ENCODE results near the gene KISS1.

KISS1 gene

DNA sequence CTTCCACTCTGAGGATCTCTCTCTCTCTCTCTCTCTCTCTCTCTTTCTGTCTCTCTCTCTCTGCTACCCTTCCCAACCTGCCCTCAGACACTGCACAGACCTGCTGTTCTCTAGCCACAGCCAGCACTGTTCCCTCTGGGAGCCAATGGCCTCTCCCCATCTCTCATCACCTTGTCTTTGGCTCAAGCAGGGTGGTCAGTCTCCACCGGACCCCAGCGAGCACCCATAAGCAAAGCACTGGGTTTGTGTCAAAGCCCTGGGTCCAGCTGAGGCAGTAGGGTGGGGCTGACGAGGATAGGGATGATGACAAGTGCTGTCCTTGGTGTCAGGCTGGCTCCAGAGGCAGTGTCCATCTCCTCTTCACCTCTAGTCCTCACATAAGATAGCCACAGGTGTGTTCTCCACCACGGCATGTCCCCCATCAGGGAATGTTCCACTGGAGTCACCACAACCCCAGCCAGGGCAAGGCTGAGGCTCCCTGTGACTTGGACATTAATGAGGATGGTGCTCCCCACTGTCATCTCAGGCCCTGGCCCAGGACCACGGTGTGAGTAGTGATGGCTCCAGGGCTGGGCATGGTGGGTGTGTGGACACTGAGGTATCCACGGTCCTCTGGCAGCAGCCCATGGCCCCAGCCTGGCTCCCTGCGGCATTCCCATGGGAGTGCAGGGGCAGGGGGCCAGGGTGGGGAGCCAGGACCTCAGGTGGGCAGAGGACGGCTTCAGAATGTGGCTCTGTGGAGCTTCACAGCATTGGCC, 25.9 kb upstream of the KISS1 start:
- H3K27ac ChIP-seq (ENCODE audit: low read depth, low read length, poor library complexity, severe bottlenecking) = no peak overlapping the region
- H3K36me3 ChIP-seq (ENCODE audit: insufficient read depth, low read length) = no peaks in the 10 kb centered on the region
- H3K79me2 ChIP-seq (ENCODE audit: insufficient read depth, low read length) = no peaks in the 10 kb centered on the region
- no peak overlapping the region for H3K9ac ChIP-seq (ENCODE audit: low read length)
- H3K9me2 ChIP-seq (ENCODE audit: low read depth, low read length) = no peaks in the 10 kb centered on the region
- H4K20me1 ChIP-seq (ENCODE audit: insufficient read depth, low read length) = no peaks in the 10 kb centered on the region
- no peaks in the 10 kb centered on the region for H3K9me3 ChIP-seq (ENCODE audit: low read length)
- 0 out of 2 replicates have a peak, but pooled peaks cover 6% of the 10 kb centered on the region for H3K27me3 ChIP-seq (ENCODE audit: insufficient read depth, low read length)
- H2AFZ ChIP-seq (ENCODE audit: low read length) = no peak overlapping the region
- no peak overlapping the region for H3K4me3 ChIP-seq (ENCODE audit: low read depth, low read length, poor library complexity, severe bottlenecking)
- no peak for TF ChIP-seq EZH2 (IDR thresholded peaks at IDR 0.05; ENCODE audit: borderline replicate concordance, low read length)
- TF ChIP-seq, protein P1, sequence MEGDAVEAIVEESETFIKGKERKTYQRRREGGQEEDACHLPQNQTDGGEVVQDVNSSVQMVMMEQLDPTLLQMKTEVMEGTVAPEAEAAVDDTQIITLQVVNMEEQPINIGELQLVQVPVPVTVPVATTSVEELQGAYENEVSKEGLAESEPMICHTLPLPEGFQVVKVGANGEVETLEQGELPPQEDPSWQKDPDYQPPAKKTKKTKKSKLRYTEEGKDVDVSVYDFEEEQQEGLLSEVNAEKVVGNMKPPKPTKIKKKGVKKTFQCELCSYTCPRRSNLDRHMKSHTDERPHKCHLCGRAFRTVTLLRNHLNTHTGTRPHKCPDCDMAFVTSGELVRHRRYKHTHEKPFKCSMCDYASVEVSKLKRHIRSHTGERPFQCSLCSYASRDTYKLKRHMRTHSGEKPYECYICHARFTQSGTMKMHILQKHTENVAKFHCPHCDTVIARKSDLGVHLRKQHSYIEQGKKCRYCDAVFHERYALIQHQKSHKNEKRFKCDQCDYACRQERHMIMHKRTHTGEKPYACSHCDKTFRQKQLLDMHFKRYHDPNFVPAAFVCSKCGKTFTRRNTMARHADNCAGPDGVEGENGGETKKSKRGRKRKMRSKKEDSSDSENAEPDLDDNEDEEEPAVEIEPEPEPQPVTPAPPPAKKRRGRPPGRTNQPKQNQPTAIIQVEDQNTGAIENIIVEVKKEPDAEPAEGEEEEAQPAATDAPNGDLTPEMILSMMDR (IDR thresholded peaks at IDR 0.05; ENCODE audit: low read length) = no peak
- no peaks in the 10 kb centered on the region for H3F3A ChIP-seq (ENCODE audit: insufficient read depth, low read length)
- H3K4me2 ChIP-seq (ENCODE audit: low read length) = no peak overlapping the region
- H3K4me1 ChIP-seq (ENCODE audit: insufficient read depth, low read length, severe bottlenecking) = no peaks in the 10 kb centered on the region

DNA sequence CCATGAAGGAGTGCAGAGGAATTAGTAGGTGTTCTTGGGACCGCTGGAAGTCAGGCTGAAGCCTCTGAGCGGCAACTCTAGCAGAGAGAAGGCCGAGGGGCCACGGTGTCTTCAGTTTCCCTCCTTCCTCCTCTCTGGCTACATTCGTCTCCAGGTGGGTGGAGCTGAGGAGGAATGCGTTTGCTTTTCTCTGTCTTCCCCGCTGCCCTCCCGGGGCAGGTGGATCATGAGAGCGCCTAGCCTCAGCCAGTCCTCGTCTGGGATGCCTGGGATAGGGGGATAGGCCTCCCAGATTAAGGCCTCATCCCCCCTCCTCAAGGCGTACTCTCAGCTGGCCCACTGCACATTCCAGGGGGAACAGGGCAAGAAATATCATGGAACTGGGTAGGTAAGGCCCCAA, 25.0 kb upstream of the KISS1 start:
- no peaks in the 10 kb centered on the region for H4K20me1 ChIP-seq (ENCODE audit: insufficient read depth, low read length)
- H3K27me3 ChIP-seq (ENCODE audit: insufficient read depth, low read length) = no peaks in the 10 kb centered on the region
- H2AFZ ChIP-seq (ENCODE audit: low read length) = no peak overlapping the region
- H3F3A ChIP-seq (ENCODE audit: insufficient read depth, low read length) = no peaks in the 10 kb centered on the region
- H3K9me2 ChIP-seq (ENCODE audit: low read depth, low read length) = no peaks in the 10 kb centered on the region
- H3K9me3 ChIP-seq (ENCODE audit: low read length) = no peaks in the 10 kb centered on the region
- H3K27ac ChIP-seq (ENCODE audit: low read depth, low read length, poor library complexity, severe bottlenecking) = no peak overlapping the region
- H3K36me3 ChIP-seq (ENCODE audit: insufficient read depth, low read length) = no peaks in the 10 kb centered on the region
- H3K9ac ChIP-seq (ENCODE audit: low read length) = no peak overlapping the region
- no peak overlapping the region for H3K4me3 ChIP-seq (ENCODE audit: low read depth, low read length, poor library complexity, severe bottlenecking)
- H3K4me2 ChIP-seq (ENCODE audit: low read length) = no peak overlapping the region
- no peaks in the 10 kb centered on the region for H3K4me1 ChIP-seq (ENCODE audit: insufficient read depth, low read length, severe bottlenecking)
- TF ChIP-seq EZH2 (IDR thresholded peaks at IDR 0.05; ENCODE audit: borderline replicate concordance, low read length) = no peak
- TF ChIP-seq, protein P1 (IDR thresholded peaks at IDR 0.05; ENCODE audit: low read length) = no peak
- H3K79me2 ChIP-seq (ENCODE audit: insufficient read depth, low read length) = no peaks in the 10 kb centered on the region

DNA sequence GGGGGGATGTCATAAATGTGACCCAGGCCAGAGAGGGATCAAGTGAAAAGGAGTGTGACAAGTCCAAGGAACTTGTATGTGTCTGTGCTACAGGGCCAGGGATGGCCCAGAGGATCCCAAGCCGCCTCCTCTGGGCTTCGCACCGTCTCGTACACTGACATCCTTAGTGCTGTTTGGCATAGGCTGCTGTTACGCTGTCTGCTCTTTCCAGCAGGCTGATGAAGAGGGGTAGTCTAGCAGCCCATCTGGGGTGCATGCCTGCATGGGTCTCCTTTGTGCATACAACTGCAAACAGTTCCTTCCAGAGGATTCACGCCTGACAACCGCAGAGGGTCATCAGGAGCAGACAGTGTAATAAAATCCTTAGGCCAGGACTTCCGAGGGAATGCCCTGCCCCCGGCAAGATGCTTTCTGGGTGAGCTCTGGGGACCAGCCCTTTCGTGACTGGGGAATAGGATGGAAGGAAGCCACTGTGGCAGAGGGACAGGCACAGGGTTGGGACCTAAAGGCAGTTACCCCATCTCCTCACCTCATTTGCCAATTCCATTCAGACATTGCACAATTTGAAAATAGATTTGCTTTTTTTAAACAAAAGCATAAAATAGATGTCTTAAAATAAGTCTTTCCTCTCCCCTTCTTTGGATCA, 23.8 kb upstream of the KISS1 start:
- no peaks in the 10 kb centered on the region for H3K9me2 ChIP-seq (ENCODE audit: low read depth, low read length)
- H3K36me3 ChIP-seq (ENCODE audit: insufficient read depth, low read length) = no peaks in the 10 kb centered on the region
- no peaks in the 10 kb centered on the region for H4K20me1 ChIP-seq (ENCODE audit: insufficient read depth, low read length)
- no peak overlapping the region for H3K4me2 ChIP-seq (ENCODE audit: low read length)
- no peaks in the 10 kb centered on the region for H3K27me3 ChIP-seq (ENCODE audit: insufficient read depth, low read length)
- H2AFZ ChIP-seq (ENCODE audit: low read length) = no peak overlapping the region
- no peaks in the 10 kb centered on the region for H3F3A ChIP-seq (ENCODE audit: insufficient read depth, low read length)
- H3K79me2 ChIP-seq (ENCODE audit: insufficient read depth, low read length) = no peaks in the 10 kb centered on the region
- no peak overlapping the region for H3K27ac ChIP-seq (ENCODE audit: low read depth, low read length, poor library complexity, severe bottlenecking)
- TF ChIP-seq EZH2 (IDR thresholded peaks at IDR 0.05; ENCODE audit: borderline replicate concordance, low read length) = no peak
- TF ChIP-seq, protein P1 (IDR thresholded peaks at IDR 0.05; ENCODE audit: low read length) = no peak
- no peak overlapping the region for H3K4me3 ChIP-seq (ENCODE audit: low read depth, low read length, poor library complexity, severe bottlenecking)
- H3K9ac ChIP-seq (ENCODE audit: low read length) = no peak overlapping the region
- H3K9me3 ChIP-seq (ENCODE audit: low read length) = no peaks in the 10 kb centered on the region
- H3K4me1 ChIP-seq (ENCODE audit: insufficient read depth, low read length, severe bottlenecking) = no peaks in the 10 kb centered on the region

Data from OCI-LY1 (cell line).